Mucosa of descending colon (tissue), 3 donors: Measurements from ENCODE around the gene CEP97. TPM values are rescaled to one million over a fixed set of nuclear protein-coding genes. Genes with fewer than 3 reads are reported as not detected.
A peak's percentile ranks its signal among the peaks of the same experiment; 100 is the strongest.
"Not testable (repeated sequence)": the region's sequence is repeated elsewhere in the genome, so short reads cannot be mapped to it uniquely, and the experiment has no call there.

Experiments
- ATAC-seq: fragments of 200-7000 bp; cut with Tn5 transposase; one replicate; pipeline ENCODE4 v1.9.1; 2020; ENCODE audit warnings: mild to moderate bottlenecking, moderate library complexity
- DNase-seq, 3 donors: peaks; one replicate each; pipeline ENCODE4 v3.0.0-alpha.2; 2020
- H3K36me3 ChIP-seq: fragments of 200-600 bp; one replicate; pipeline ENCODE4 v1.8.0; 2021; ENCODE audit warnings: low read depth, mild to moderate bottlenecking
- H3K4me1 ChIP-seq: fragments of 200-600 bp; one replicate; pipeline ENCODE4 v1.8.0; 2021; ENCODE audit warnings: low read depth, mild to moderate bottlenecking
- H3K4me3 ChIP-seq: fragments of 200-600 bp; one replicate; pipeline ENCODE4 v1.8.0; 2021; ENCODE audit warnings: mild to moderate bottlenecking
- H3K9me3 ChIP-seq: fragments of 200-600 bp; one replicate; pipeline ENCODE4 v1.8.0; 2021; ENCODE audit warnings: mild to moderate bottlenecking
- CTCF ChIP-seq: fragments of 200-600 bp; IDR thresholded peaks from one replicate; pipeline ENCODE4 v1.8.0; 2022; ENCODE audit warnings: antibody characterized with exemption, mild to moderate bottlenecking
- intact Hi-C, 2 donors: fragments of 100-400 bp; cut with DNase I in 1 of 2; cut with micrococcal nuclease in 1 of 2; formaldehyde crosslinking; loops; one replicate each; pipeline versions ENCODE4 v1.11.0 to v1.11.1; 2022; cut with DNase I, micrococcal nuclease
- total RNA-seq, 3 donors: library from RNA; stranded (reverse); fragmentation: NEBNext Ultra II Directional in 2 of 3; extraction: Animal tissue kit (Norgen Biotek cat#: 25700) in 2 of 3; gene quantifications; one replicate each; pipeline versions ENCODE4 v1.2.1 to v1.2.4, GENCODE V29; 2021 to 2023
- donor health status: DM: no; HTN: no; CAD: no; lungs with moderate emphysema.
- donor health status: DM: no; HTN: no; CAD: no.
- donor health status: DM: no; HTN: yes; CAD: no.

Gene CEP97
- total RNA-seq, 3 donors from 2014 or later = 4.2 to 10.2 (median 4.3) TPM

GRCh38 chr3:101729586-101729985 lies 5.2 kb downstream of the CEP97 start:
- no peak for ATAC-seq
- DNase-seq = no peak
- TF ChIP-seq CTCF = no peak
- no peak overlapping the region for H3K4me3 ChIP-seq
- peaks cover 3% of the 10 kb centered on the region for H3K36me3 ChIP-seq
- intact Hi-C loops = no loop called here
- H3K4me1 ChIP-seq = no peaks in the 10 kb centered on the region
- no peaks in the 10 kb centered on the region for H3K9me3 ChIP-seq

- Histone ChIP-seq H3K4me3 (no peak overlapping the region), H3K9me3 (no peaks in the 10 kb centered on the region), H3K4me1 (no peaks in the 10 kb centered on the region), H3K36me3 (peaks cover 3% of the 10 kb centered on the region)
- intact Hi-C loops = no loop called here
- TF ChIP-seq CTCF = no peak
- DNase-seq = no peak
- ATAC-seq = no peak
Measured at GRCh38 chr3:101730839-101731238, 6.4 kb downstream of the CEP97 start.

- Histone ChIP-seq H3K4me1 (no peaks in the 10 kb centered on the region), H3K4me3 (no peak overlapping the region), H3K36me3 (no peaks in the 10 kb centered on the region), H3K9me3 (no peaks in the 10 kb centered on the region)
- TF ChIP-seq CTCF = no peak
- intact Hi-C loops = no loop called here
- ATAC-seq (no peak), DNase-seq (no peak)
Measured at GRCh38 chr3:101732240-101732641, 7.8 kb downstream of the CEP97 start.

- ATAC-seq (no peak), DNase-seq (no peak)
- H3K4me1 ChIP-seq = no peaks in the 10 kb centered on the region
- H3K4me3 ChIP-seq = no peak overlapping the region
- no peaks in the 10 kb centered on the region for H3K36me3 ChIP-seq
- intact Hi-C loops = no loop called here
- no peaks in the 10 kb centered on the region for H3K9me3 ChIP-seq
- TF ChIP-seq CTCF = no peak
Measured at GRCh38 chr3:101735833-101736232, 11.4 kb downstream of the CEP97 start.

DNA sequence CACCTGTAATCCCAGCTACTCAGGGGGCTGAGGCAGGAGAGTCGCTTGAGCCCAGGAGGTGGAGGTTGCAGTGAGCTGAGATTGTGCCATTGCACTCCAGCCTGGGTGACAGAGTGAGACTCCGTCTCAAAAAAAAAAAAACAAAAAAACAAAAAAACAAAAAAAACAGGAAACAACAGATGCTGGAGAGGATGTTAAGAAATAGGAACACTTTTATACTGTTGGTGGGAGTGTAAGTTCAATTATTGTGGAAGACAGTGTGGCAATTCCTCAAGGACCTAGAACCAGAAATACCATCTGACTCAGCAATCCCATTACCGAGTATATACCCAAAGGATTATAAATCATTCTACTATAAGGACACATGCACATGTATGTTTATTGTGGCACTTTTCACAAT lies 17.5 kb downstream of the CEP97 start:
- H3K9me3 ChIP-seq, intact Hi-C loops, ATAC-seq, H3K4me1 ChIP-seq, H3K4me3 ChIP-seq, DNase-seq, H3K36me3 ChIP-seq: not testable (repeated sequence)

GRCh38 chr3:101744811-101745210 lies 20.4 kb downstream of the CEP97 start:
- Histone ChIP-seq H3K36me3 (no peaks in the 10 kb centered on the region), H3K4me1 (no peaks in the 10 kb centered on the region), H3K4me3 (no peak overlapping the region), H3K9me3 (no peaks in the 10 kb centered on the region)
- no peak for DNase-seq
- intact Hi-C loops = no loop called here
- no peak for ATAC-seq
- TF ChIP-seq CTCF = no peak

- DNase-seq, H3K9me3 ChIP-seq, H3K4me3 ChIP-seq, H3K4me1 ChIP-seq, intact Hi-C loops, ATAC-seq, H3K36me3 ChIP-seq: not testable (repeated sequence)
Measured at GRCh38 chr3:101745934-101746333, 21.5 kb downstream of the CEP97 start.

- ATAC-seq, intact Hi-C loops, H3K4me3 ChIP-seq, H3K9me3 ChIP-seq, H3K36me3 ChIP-seq, H3K4me1 ChIP-seq: not testable (repeated sequence)
- DNase-seq = peak in 2 of 3 donors; percentile 27 to 59
Measured at GRCh38 chr3:101753386-101754113, 29.1 kb downstream of the CEP97 start.
